ENCODE measurements around the gene MYRFL.
"Not testable (repeated sequence)": the region's sequence is repeated elsewhere in the genome, so short reads cannot be mapped to it uniquely, and the experiment has no call there.

MYRFL gene

DNA sequence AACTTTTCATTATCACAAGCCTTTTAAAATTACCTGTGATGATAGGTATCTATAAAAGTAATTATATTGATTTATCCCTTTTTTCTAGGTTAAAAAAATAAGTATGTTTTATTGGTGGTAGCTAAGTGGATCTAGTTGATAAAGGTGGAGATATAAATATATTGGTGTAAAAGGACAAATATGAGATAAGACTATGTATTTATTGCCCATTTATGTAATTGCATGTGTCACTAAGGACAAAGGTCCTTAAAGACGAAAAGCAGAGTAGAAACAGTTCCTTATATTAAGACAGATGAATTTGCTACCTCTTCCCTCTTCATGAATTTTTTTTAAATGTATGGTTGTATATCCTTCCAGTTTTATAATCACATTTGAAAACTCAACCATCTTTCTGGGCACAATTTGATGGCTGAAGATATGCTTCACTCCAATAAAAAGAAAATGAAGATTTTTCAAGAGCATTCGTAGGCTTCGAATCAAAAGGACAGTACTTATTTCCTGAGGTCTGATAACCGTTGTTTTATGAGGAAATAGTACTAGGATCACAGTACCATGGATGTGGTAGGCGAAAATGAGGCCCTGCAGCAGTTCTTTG is at the start of gene MYRFL:
TSS of gene MYRFL (plus strand) at position 262 of the 595 bp plus-strand sequence. CDS start at position 553, 291 bp downstream.
- DNase-seq (ENCODE audit: low read depth, low spot score), result no peak

DNA sequence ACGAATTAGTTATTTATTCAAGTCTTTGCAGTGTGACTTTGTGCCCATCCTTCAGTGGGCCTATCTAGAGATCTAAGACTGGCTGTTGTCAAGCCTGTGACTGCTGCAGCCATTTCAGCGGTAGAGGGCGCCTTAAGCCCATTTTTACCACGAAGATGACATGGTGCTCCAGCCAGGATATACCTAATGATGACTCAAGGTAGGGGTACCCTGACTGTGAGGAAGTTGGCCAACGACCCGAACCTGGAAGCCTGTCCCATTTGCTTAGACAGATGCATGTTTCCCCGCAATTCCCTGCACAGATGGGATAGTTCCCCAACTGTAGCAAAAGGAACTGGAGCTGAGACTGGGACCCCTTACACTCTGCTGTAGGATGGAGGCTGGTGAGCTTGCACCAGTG is 45.1 kb upstream of the MYRFL start:
- DNase-seq (ENCODE audit: low read depth, low spot score), result peak; percentile 71

DNA sequence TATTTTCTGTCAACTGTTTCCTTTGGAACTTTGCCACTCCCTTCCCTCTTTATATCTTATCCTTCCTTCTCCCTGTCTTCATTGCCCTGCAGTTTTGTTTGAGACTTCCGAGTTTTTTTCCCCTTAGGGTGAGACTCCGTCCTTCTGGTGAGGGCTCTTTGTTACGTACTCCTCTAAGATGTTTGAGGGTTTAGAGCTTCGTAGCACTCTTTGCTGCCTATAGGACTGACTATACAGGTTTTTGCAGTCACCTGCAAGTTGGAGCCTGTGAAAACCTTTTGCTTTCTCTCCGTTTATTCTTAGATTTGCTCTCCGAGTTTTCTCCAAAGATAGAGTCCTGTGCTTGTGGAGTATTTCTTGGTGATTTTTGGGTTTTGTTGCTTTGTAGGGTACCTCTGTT is 41.7 kb upstream of the MYRFL start:
- no peak for DNase-seq (ENCODE audit: low read depth, low spot score)

DNA sequence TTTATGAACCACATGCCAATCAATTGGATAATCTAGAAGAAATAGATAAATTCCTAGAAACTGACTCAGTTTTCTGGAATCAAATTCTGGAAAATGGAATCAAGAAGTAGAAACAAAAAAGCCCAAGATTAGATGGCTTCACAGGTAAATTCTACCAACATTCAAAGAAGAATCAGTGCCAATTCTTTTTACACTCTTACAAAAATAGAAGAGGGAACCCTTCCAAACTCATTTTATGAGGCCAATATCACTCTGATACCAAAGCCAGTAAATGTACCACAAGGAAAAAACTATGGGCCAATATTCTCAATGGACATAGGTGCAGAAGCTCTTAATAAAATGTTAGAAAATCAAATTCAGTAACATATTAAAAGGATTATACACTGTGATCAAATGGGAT is 35.7 kb upstream of the MYRFL start:
- no peak for DNase-seq (ENCODE audit: low read depth, low spot score)

GRCh38 chr12:69792533-69792932 is 32.5 kb upstream of the MYRFL start:
- DNase-seq (ENCODE audit: low read depth, low spot score), result no peak

DNA sequence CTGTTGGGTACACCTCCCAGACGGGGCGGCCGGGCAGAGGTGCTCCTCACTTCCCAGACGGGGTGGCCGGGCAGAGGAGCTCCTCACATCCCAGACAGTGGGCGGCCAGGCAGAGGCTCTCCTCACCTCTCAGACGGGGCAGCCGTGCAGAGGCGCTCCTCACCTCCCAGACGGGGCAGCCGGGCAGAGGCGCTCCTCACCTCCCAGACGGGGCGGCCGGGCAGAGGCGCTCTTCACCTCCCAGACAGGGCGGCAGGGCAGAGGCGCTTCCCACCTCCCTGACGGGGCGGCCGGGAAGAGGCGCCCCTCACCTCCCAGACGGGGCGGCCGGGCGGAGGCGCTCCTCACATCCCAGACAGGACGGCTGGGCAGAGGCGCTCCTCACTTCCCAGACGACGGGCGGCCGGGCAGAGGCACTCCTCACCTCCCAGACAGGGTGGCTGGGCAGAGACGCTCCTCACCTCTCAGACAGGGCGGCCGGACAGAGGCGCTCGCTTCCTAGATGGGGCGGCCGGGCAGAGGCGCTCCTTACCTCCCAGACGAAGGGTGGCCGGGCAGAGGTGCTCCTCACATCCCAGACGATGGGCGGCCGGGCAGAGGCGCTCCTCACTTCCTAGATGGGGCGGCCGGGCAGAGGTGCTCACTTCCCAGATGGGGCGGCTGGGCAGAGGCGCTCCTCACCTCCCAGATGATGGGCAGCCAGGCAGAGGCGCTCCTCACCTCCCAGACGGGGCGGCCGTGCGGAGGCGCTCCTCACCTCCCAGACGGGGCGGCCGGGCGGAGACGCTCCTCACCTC is 17.7 kb upstream of the MYRFL start:
- DNase-seq (ENCODE audit: low read depth, low spot score), result not testable (repeated sequence)

DNA sequence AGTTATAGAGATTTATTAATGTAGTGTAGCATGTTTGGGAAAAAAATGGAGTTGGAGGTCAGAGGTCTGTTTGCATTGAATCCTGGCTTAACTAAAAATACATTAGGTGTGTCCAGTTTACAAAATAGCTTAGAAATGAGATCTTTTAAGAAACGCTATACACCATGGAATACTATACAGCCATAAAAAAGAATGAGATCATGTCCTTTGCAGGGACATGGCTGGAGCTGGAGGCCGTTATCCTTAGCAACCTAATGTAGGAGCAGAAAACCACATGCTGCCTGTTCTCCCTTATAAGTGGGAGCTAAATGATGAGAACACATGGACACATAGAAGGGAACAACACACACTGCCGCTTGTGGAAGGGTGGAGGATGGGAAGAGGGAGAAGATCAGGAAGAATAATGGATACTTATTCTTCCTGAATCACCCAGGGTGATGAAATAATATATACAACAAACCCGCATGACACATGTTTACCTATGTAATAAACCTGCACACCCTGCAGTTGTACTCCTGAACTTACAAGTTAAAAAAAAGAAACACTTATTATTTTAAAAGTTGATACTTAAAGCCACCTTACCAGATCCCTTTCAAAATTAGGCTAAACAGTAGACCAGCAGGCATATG is 14.0 kb upstream of the MYRFL start:
- DNase-seq (ENCODE audit: low read depth, low spot score), result no peak

- DNase-seq (ENCODE audit: low read depth, low spot score), result no peak
Observed at GRCh38 chr12:69816082-69816481, 8.9 kb upstream of the MYRFL start.

- no peak for DNase-seq (ENCODE audit: low read depth, low spot score)
Observed at GRCh38 chr12:69821032-69821455, 4.0 kb upstream of the MYRFL start.

GRCh38 chr12:69821456-69822159 is 3.4 kb upstream of the MYRFL start:
- no peak for DNase-seq (ENCODE audit: low read depth, low spot score)

GRCh38 chr12:69822201-69822860 is 2.7 kb upstream of the MYRFL start:
- DNase-seq (ENCODE audit: low read depth, low spot score), result no peak

- DNase-seq (ENCODE audit: low read depth, low spot score), result no peak
Observed at GRCh38 chr12:69824028-69824427, 999 bp upstream of the MYRFL start.

- no peak for DNase-seq (ENCODE audit: low read depth, low spot score)
Observed at GRCh38 chr12:69828897-69829296, 3.9 kb downstream of the MYRFL start.

GRCh38 chr12:69833696-69834095 is 8.7 kb downstream of the MYRFL start:
- no peak for DNase-seq (ENCODE audit: low read depth, low spot score)

DNA sequence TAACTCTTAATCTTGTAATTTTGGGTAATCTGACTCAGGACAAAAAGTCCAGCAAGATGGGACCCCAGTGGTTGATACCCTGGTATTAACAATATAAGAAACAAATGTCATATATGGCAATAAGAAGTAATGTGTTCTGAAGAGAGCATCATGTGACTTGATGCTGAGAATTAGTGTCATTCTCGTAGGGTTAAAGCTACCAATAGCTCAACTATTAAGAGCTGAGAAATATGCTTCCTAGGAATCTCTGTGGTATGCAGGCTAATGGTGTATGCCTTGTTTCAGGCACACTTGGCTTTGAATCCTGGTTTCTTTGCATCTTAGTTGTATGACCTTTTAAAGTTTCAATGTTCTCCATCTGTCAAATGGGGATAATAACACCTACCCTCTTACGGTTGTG is 9.1 kb downstream of the MYRFL start:
- no peak for DNase-seq (ENCODE audit: low read depth, low spot score)

- DNase-seq (ENCODE audit: low read depth, low spot score), result no peak
Observed at GRCh38 chr12:69834576-69834975, 9.5 kb downstream of the MYRFL start.

DNA sequence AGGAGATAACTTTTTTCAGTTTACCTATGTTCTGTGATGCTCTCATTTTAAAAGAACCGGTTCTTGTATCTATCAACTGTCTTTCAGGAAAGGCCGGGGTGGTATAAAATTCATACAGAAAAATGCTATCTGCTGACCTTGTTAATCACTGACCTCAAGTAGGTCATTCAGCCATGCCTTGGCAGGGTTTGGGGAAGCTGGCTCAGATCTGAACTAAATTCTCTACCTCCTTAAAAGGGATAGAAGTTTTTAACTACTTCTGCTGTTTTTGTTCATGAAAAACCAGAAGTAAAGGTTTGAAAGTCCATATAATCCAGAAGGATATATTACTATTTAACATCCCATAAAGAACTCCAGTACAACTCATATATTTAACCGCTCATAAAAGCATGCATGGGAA is 10.1 kb downstream of the MYRFL start:
- DNase-seq (ENCODE audit: low read depth, low spot score), result no peak

DNA sequence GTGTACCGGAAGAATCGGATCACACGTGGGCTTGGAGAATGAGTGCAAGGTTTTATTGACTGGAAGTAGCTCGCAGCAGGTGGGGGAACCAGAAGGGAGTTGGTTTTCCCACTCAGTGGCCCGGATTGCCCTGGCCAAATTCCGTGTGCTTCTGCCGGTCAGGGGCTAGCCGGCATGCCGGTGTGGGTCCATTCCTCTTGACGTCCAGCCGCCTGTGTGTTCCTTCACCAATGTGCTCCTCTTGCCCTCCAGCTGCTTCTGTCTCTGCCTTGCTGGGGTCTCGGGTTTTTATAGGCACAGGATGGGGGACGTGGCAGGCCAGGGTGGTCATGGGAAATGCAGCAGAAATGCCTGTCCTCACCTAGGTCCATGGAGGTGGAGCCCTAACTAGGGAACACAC is 11.0 kb downstream of the MYRFL start:
- no peak for DNase-seq (ENCODE audit: low read depth, low spot score)

DNA sequence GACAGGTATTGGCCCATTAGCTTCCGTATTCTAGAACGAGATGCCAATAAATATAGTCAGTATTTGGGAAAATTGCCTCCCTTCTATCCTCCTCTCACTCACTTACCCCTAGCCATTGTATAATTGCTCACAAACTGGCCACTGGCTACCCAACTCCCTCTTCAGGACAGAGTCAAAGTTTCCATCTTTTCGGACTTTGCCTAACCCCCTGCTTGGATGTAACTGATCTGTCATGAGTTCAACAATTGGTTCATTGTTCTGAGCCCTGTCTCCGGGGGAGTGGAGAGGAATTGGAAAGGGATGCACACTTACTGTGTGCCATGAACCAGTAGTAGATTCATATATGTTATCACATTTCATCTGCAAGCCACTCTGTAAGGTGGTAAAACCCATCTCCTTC is 12.2 kb downstream of the MYRFL start:
- no peak for DNase-seq (ENCODE audit: low read depth, low spot score)

GRCh38 chr12:69837657-69838415 is 12.8 kb downstream of the MYRFL start:
- no peak for DNase-seq (ENCODE audit: low read depth, low spot score)

GRCh38 chr12:69840727-69841126 is 15.7 kb downstream of the MYRFL start:
- no peak for DNase-seq (ENCODE audit: low read depth, low spot score)
